Stomach (tissue), 9 donors: ENCODE results near the gene EMD. TPM values are rescaled to one million over a fixed set of nuclear protein-coding genes. Genes with fewer than 3 reads are reported as not detected.

Source experiments
- DNase-seq, 2 donors: peaks; one replicate each; pipeline versions ENCODE4 v3.0.0 to v3.0.0-alpha.2; 2013 to 2019
- H3K27ac ChIP-seq, 5 donors: fragments of 200-600 bp in 4 of 5; sonication (generic) in 4 of 5; one replicate each; pipeline ENCODE4 v1.5.1; 2013 to 2019; ENCODE audit warnings: mild to moderate bottlenecking in 1 of 5, moderate library complexity in 1 of 5
- H3K27me3 ChIP-seq, 3 donors: fragments of 200-600 bp; sonication (generic); one replicate each; pipeline ENCODE4 v1.5.1; 2017 to 2019; ENCODE audit warnings: mixed run types in 1 of 3
- H3K36me3 ChIP-seq, 4 donors: fragments of 200-600 bp; sonication (generic); 1 replicate in 3 of 4; 2 replicates in 1 of 4; pipeline ENCODE4 v1.5.1; 2016 to 2019
- H3K4me1 ChIP-seq, 4 donors: fragments of 200-600 bp; sonication (generic); one replicate each; pipeline ENCODE4 v1.5.1; 2016 to 2019
- H3K4me3 ChIP-seq, 4 donors: fragments of 200-600 bp; sonication (generic) in 3 of 4; one replicate each; pipeline ENCODE4 v1.5.1; 2016 to 2019; ENCODE audit warnings: mild to moderate bottlenecking in 1 of 4
- H3K9me3 ChIP-seq, 4 donors: fragments of 200-600 bp; sonication (generic); one replicate each; pipeline ENCODE4 v1.5.1; 2016 to 2019
- CTCF ChIP-seq, 7 experiments: fragments of 450-650 bp in 4 of 7; fragments of 200-600 bp in 3 of 7; sonication (generic) in 3 of 7; IDR thresholded peaks; one replicate each; pipeline ENCODE4 v1.5.1; 2016 to 2019; ENCODE audit warnings: antibody characterized with exemption in 7 of 7, control low read depth in 2 of 7, mild to moderate bottlenecking in 1 of 7
- EP300 ChIP-seq: sonication (generic); formaldehyde crosslinking; IDR thresholded peaks from one replicate; pipeline ENCODE4 v1.6.1; 2017; ENCODE audit warnings: antibody characterized with exemption
- POLR2A ChIP-seq, 4 donors: fragments of 450-650 bp; IDR thresholded peaks; one replicate each; pipeline ENCODE4 v1.6.1; 2016; ENCODE audit warnings: antibody characterized with exemption in 4 of 4, control low read depth in 2 of 4, mild to moderate bottlenecking in 1 of 4, moderate library complexity in 1 of 4
- POLR2AphosphoS5 ChIP-seq, 3 donors: sonication (generic); formaldehyde crosslinking; IDR thresholded peaks; one replicate each; pipeline ENCODE4 v1.6.1; 2016; ENCODE audit warnings: antibody characterized with exemption in 3 of 3
- WGBS, 5 donors: extraction: QIAGEN DNeasy Blood & Tissue Kit in 3 of 5; methylation state at CpG; one replicate each; pipeline versions ENCODE4 v1.1.5 to v1.1.7; 2013 to 2018; 5-methylcytosine and 5-hydroxymethylcytosine counted together
- intact Hi-C: fragments of 100-400 bp; cut with DNase I; formaldehyde crosslinking; loops from one replicate; pipeline ENCODE4 v1.15.1; 2023; ENCODE audit warnings: low total_unique reads
- polyA plus RNA-seq, 3 donors: library from polyadenylated mRNA; stranded (reverse); fragments of 200-250 nt; gene quantifications; one replicate each; pipeline ENCODE4 v1.2.3, GENCODE V29; 2013
- total RNA-seq, 5 donors: library from RNA; depleted of rRNA; stranded (reverse); fragments of >200 nt; gene quantifications; one replicate each; pipeline versions ENCODE4 v1.1.0 to v1.2.3, GENCODE V29; 2014 to 2016
- donor health status: healthy with polysubstance abuse.
- donor health status: Bipolar disorder and iron deficiency.
- donor health status: healthy.

Gene EMD
- total and polyA plus RNA-seq, 8 donors = 24.2 to 135 (median 55.7) TPM

GRCh38 chrX:154359362-154360154 lies 19.5 kb upstream of the EMD start:
- H3K9me3 ChIP-seq = no peaks in the 10 kb centered on the region
- peak overlapping the region in 2 of 5 donors; percentile 43 to 49 for H3K27ac ChIP-seq
- H3K4me3 ChIP-seq = no peak overlapping the region
- no peaks in the 10 kb centered on the region for H3K27me3 ChIP-seq
- H3K36me3 ChIP-seq = peaks cover 61 to 97% (median 91%) of the 10 kb centered on the region in 4 donors
- WGBS, 5 donors = 60 to 95% (median 91%) methylated on average over 1 to 41 of the region's 41 CpGs
- no peak for TF ChIP-seq POLR2AphosphoS5 (IDR thresholded peaks at IDR 0.05)
- TF ChIP-seq POLR2A (IDR thresholded peaks at IDR 0.05) = no peak
- no peak for TF ChIP-seq CTCF (IDR thresholded peaks at IDR 0.05)
- no peak for TF ChIP-seq EP300
- H3K4me1 ChIP-seq = no peaks in the 10 kb centered on the region
- intact Hi-C loops = no loop called here
- DNase-seq = no peak

- intact Hi-C loops = no loop called here
- peak overlapping the region in 2 of 5 donors; percentile 43 to 49 for H3K27ac ChIP-seq
- TF ChIP-seq POLR2A (IDR thresholded peaks at IDR 0.05) (no peak), EP300 (no peak), POLR2AphosphoS5 (IDR thresholded peaks at IDR 0.05) (no peak), CTCF (IDR thresholded peaks at IDR 0.05) (no peak)
- 74 to 94% (median 87%) methylated on average over 18 to 34 of the region's 34 CpGs for WGBS, 5 donors
- H3K4me3 ChIP-seq = no peak overlapping the region
- no peaks in the 10 kb centered on the region for H3K9me3 ChIP-seq
- no peaks in the 10 kb centered on the region for H3K27me3 ChIP-seq
- H3K36me3 ChIP-seq = peaks cover 56 to 97% (median 91%) of the 10 kb centered on the region in 4 donors
- DNase-seq = no peak
- H3K4me1 ChIP-seq = no peaks in the 10 kb centered on the region
Measured at GRCh38 chrX:154360155-154360713, 18.9 kb upstream of the EMD start.

- no peak for DNase-seq
- Histone ChIP-seq H3K9me3 (no peaks in the 10 kb centered on the region), H3K27me3 (no peaks in the 10 kb centered on the region), H3K4me1 (peaks cover 0 to 16% (median under 1%) of the 10 kb centered on the region in 4 donors), H3K4me3 (no peak overlapping the region), H3K27ac (peak overlapping the region in 3 of 5 donors; percentile 29 to 97 (median 55)), H3K36me3 (peaks cover 63 to 97% (median 91%) of the 10 kb centered on the region in 4 donors)
- intact Hi-C loops = no loop called here
- WGBS, 5 donors = 86 to 93% (median 89%) methylated on average over 18 to 30 of the region's 30 CpGs
- TF ChIP-seq EP300 = no peak
- TF ChIP-seq POLR2AphosphoS5 (IDR thresholded peaks at IDR 0.05) = no peak
- TF ChIP-seq POLR2A (IDR thresholded peaks at IDR 0.05) = no peak
- no peak for TF ChIP-seq CTCF (IDR thresholded peaks at IDR 0.05)
Measured at GRCh38 chrX:154362085-154362742, 16.9 kb upstream of the EMD start.

- peaks cover 58 to 87% (median 81%) of the 10 kb centered on the region in 4 donors for H3K36me3 ChIP-seq
- intact Hi-C loops = no loop called here
- H3K27ac ChIP-seq = peak overlapping the region in 2 of 5 donors; percentile 90 to 97
- H3K9me3 ChIP-seq = no peaks in the 10 kb centered on the region
- no peak for TF ChIP-seq POLR2A (IDR thresholded peaks at IDR 0.05)
- no peaks in the 10 kb centered on the region for H3K27me3 ChIP-seq
- 81 to 87% (median 86%) methylated on average over 8 to 20 of the region's 20 CpGs for WGBS, 5 donors
- H3K4me1 ChIP-seq = peaks cover 0 to 33% (median 12%) of the 10 kb centered on the region in 4 donors
- H3K4me3 ChIP-seq = no peak overlapping the region
- DNase-seq = no peak
Measured at GRCh38 chrX:154363706-154364439, 15.2 kb upstream of the EMD start.
